Esophagus muscularis mucosa (tissue), 4 donors: ENCODE measurements around the gene MPV17.

ENCODE experiments used
- EP300 ChIP-seq: sonication (generic); formaldehyde crosslinking; IDR thresholded peaks from one replicate; pipeline ENCODE4 v1.6.1; 2017; ENCODE audit warnings: antibody characterized with exemption
- POLR2A ChIP-seq: fragments of 450-650 bp; IDR thresholded peaks from one replicate; pipeline ENCODE4 v1.6.1; 2017; ENCODE audit warnings: antibody characterized with exemption, moderate library complexity, mild to moderate bottlenecking, low read depth
- TF ChIP-seq, protein P1 (sequence below), 3 experiments: fragments of 200-600 bp in 2 of 3; fragments of 450-650 bp in 1 of 3; sonication (generic) in 2 of 3; IDR thresholded peaks; one replicate each; pipeline ENCODE4 v1.5.1; 2017 to 2019; ENCODE audit warnings: antibody characterized with exemption in 3 of 3, mild to moderate bottlenecking in 2 of 3, moderate library complexity in 1 of 3

DNA sequence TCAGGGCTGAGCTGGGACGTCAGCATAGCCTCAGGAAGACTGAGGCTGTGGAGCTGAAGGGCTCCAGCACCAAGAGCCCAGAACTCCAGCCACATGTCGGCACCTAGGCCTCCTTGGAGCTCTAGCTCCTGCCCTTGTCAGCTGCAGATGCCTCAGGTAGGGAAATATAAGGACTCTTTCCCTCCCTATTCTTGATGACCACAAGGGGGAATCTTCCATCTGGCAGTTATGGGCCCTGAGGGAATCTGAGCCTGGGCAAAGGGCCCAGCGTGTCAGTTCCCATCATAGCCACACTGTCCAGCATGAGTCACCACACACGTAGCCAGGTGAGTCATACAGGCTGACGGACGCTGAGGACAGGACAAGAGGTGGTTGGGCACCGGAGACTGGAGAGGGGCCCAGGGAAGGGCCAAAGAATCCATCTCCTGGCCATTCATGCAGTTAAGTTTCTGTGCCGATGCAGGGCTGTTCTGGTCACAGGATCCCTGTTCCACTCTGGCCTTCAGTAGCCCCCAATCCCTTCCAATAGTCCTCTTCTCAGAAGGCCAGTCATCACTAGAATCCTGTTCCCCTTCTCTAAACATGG lies 1.8 kb downstream of the MPV17 start:
- TF ChIP-seq EP300 (peak; percentile 49), POLR2A (peak; percentile 21)
- TF ChIP-seq, protein P1, sequence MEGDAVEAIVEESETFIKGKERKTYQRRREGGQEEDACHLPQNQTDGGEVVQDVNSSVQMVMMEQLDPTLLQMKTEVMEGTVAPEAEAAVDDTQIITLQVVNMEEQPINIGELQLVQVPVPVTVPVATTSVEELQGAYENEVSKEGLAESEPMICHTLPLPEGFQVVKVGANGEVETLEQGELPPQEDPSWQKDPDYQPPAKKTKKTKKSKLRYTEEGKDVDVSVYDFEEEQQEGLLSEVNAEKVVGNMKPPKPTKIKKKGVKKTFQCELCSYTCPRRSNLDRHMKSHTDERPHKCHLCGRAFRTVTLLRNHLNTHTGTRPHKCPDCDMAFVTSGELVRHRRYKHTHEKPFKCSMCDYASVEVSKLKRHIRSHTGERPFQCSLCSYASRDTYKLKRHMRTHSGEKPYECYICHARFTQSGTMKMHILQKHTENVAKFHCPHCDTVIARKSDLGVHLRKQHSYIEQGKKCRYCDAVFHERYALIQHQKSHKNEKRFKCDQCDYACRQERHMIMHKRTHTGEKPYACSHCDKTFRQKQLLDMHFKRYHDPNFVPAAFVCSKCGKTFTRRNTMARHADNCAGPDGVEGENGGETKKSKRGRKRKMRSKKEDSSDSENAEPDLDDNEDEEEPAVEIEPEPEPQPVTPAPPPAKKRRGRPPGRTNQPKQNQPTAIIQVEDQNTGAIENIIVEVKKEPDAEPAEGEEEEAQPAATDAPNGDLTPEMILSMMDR (IDR thresholded peaks at IDR 0.05): peak; percentile 36 to 58 (median 55)
